MCF 10A (cell line): ENCODE measurements around the gene SLC39A8. TPM values are rescaled to one million over a fixed set of nuclear protein-coding genes. Genes with fewer than 3 reads are reported as not detected.

Experiments
- BruUV-seq: library from RNA; stranded (reverse); fragments of 400-500 nt; replicated peaks from 2 replicates; lab custom pipeline; 2021; lab: Mats Ljungman, UMichigan
- CTCF ChIA-PET: fragments of 300-600 bp; sonication (Branson Sonifier 250); formaldehyde crosslinking; extraction: SDS; loops from one replicate; lab custom pipeline; 2021; ENCODE audit warnings: antibody characterized with exemption, inconsistent platforms; lab: Yijun Ruan, JAX
- POLR2A ChIA-PET: fragments of 300-600, 350-650 bp; sonication (Branson Sonifier 250); formaldehyde crosslinking; extraction: SDS; loops from one replicate; lab custom pipeline; 2020; ENCODE audit warnings: antibody characterized with exemption, inconsistent platforms; lab: Yijun Ruan, JAX
- DNase-seq: peaks from one replicate; pipeline ENCODE4 v3.0.0-alpha.2; 2018; ENCODE audit not compliant: unreplicated experiment
- H3K27ac Mint-ChIP-seq: one replicate; pipeline ENCODE4 v1.8.0; 2022; ENCODE audit warnings: mild to moderate bottlenecking, low read depth, mixed read lengths; ENCODE audit not compliant: unreplicated experiment
- H3K27me3 Mint-ChIP-seq: one replicate; pipeline ENCODE4 v1.8.0; 2022; ENCODE audit warnings: mixed read lengths; ENCODE audit not compliant: insufficient read depth, unreplicated experiment
- H3K36me3 Mint-ChIP-seq: one replicate; pipeline ENCODE4 v1.8.0; 2022; ENCODE audit warnings: mild to moderate bottlenecking, moderate library complexity, mixed read lengths; ENCODE audit not compliant: insufficient read depth, unreplicated experiment
- H3K4me1 Mint-ChIP-seq: one replicate; pipeline ENCODE4 v1.8.0; 2022; ENCODE audit warnings: mixed read lengths; ENCODE audit not compliant: insufficient read depth, unreplicated experiment
- H3K4me3 Mint-ChIP-seq: one replicate; pipeline ENCODE4 v1.8.0; 2022; ENCODE audit warnings: mild to moderate bottlenecking, moderate library complexity, mixed read lengths; ENCODE audit not compliant: unreplicated experiment
- H3K9me3 Mint-ChIP-seq: one replicate; pipeline ENCODE4 v1.8.0; 2022; ENCODE audit warnings: mixed read lengths; ENCODE audit not compliant: unreplicated experiment
- intact Hi-C: fragments of 100-400 bp; cut with micrococcal nuclease; formaldehyde crosslinking; loops from 2 replicates; pipeline ENCODE4 v1.14.1; 2022
- total RNA-seq: library from RNA; stranded (reverse); gene quantifications from 2 replicates; pipeline ENCODE4 v1.2.3, GENCODE V29; 2022
- TF ChIP-seq, protein P1 (sequence below): fragments of 200-600 bp; IDR thresholded peaks from one replicate; pipeline ENCODE4 v1.8.0; 2022; ENCODE audit warnings: antibody characterized with exemption, mild to moderate bottlenecking; ENCODE audit not compliant: unreplicated experiment

Gene SLC39A8
- total RNA-seq, 1 experiment from 2014 or later, result 43.3 TPM

DNA sequence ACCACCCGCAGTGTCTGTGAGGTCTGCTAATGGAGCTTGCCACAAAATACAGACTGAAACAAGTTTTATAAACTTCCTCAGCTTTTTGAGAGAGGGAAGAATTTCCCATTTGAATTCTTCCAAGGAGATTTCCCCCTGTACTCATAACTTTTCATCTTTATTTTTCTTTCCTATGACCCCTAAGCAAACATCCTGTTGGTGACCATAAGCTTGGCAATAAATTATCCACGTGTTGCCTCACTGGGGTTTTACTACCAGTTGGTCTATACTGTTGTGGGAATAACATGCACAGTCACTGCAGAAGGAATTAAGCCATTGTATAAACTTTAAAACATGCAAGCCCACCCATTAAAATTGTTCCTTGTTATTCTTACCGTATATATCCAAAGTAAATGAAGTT lies 86.2 kb downstream of the SLC39A8 start:
- intact Hi-C loops, result no loop called here
- ChIA-PET POLR2A (no interaction called here), CTCF (interaction anchor here (0.7 to 0.8 kb wide), 2 partner anchors 10 to 1896 kb away, joined by 3 read pairs; no protein-coding TSS in a partner anchor)
- Mint-ChIP-seq H3K27ac (no peak overlapping the region), H3K36me3 (peaks cover 48% of the 10 kb centered on the region), H3K27me3 (no peaks in the 10 kb centered on the region), H3K4me1 (peaks cover 7% of the 10 kb centered on the region), H3K9me3 (no peaks in the 10 kb centered on the region), H3K4me3 (no peak overlapping the region)
- TF ChIP-seq, protein P1, sequence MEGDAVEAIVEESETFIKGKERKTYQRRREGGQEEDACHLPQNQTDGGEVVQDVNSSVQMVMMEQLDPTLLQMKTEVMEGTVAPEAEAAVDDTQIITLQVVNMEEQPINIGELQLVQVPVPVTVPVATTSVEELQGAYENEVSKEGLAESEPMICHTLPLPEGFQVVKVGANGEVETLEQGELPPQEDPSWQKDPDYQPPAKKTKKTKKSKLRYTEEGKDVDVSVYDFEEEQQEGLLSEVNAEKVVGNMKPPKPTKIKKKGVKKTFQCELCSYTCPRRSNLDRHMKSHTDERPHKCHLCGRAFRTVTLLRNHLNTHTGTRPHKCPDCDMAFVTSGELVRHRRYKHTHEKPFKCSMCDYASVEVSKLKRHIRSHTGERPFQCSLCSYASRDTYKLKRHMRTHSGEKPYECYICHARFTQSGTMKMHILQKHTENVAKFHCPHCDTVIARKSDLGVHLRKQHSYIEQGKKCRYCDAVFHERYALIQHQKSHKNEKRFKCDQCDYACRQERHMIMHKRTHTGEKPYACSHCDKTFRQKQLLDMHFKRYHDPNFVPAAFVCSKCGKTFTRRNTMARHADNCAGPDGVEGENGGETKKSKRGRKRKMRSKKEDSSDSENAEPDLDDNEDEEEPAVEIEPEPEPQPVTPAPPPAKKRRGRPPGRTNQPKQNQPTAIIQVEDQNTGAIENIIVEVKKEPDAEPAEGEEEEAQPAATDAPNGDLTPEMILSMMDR, result no peak
- no peak for DNase-seq
- BruUV-seq, result no TSS peak

DNA sequence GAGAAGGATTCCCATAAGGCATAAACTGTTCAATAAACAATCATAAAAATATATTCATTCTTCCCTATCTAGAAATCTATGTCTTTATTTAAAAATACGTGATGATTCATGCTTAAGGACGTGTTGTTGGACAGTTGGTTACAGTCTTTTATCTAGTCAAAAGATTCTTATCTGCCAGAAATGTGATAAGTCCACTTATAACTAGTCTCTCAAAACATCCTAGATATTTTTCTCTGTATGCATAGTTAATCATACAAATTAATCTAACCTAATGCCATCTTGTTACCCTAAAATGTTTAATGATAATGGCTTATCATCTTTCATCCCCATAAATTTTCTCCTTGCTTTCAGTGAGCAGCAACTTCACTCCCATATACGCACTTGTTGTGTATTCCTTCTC lies 89.0 kb downstream of the SLC39A8 start:
- no peaks in the 10 kb centered on the region for H3K9me3 Mint-ChIP-seq
- H3K27me3 Mint-ChIP-seq, result no peaks in the 10 kb centered on the region
- H3K27ac Mint-ChIP-seq, result no peak overlapping the region
- ChIA-PET CTCF (no interaction called here), POLR2A (interaction anchor here (1.5 kb wide), 1 partner anchor 9 kb away, joined by 4 read pairs; no protein-coding TSS in a partner anchor)
- intact Hi-C loops, result no loop called here
- H3K4me3 Mint-ChIP-seq, result no peak overlapping the region
- TF ChIP-seq, protein P1, result no peak
- no peak for DNase-seq
- peaks cover 23% of the 10 kb centered on the region for H3K36me3 Mint-ChIP-seq
- no TSS peak for BruUV-seq
- no peaks in the 10 kb centered on the region for H3K4me1 Mint-ChIP-seq

DNA sequence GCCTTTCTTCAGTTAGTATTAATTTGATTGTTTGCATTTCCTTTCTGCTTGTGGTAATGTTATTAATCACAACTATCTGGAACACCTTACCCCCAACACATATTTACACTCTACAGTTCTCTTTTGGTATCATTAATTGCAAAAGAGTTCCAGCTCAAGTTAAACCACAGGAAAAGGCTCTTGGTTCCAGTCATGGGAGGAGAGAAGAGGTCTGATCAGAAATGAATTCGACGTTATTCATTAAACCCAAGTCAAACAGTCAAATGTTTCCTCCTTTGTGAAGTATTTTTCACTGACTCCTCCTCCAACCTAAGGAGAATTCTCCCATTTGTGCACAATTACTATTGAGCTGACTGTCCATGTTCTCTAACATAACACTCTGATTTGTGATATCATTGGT lies 91.4 kb downstream of the SLC39A8 start:
- DNase-seq, result no peak
- Mint-ChIP-seq H3K36me3 (peaks cover 9% of the 10 kb centered on the region), H3K4me1 (no peaks in the 10 kb centered on the region), H3K9me3 (no peaks in the 10 kb centered on the region), H3K4me3 (no peak overlapping the region), H3K27ac (no peak overlapping the region), H3K27me3 (no peaks in the 10 kb centered on the region)
- TF ChIP-seq, protein P1, result no peak
- ChIA-PET CTCF (no interaction called here), POLR2A (no interaction called here)
- intact Hi-C loops, result no loop called here
- BruUV-seq, result no TSS peak

DNA sequence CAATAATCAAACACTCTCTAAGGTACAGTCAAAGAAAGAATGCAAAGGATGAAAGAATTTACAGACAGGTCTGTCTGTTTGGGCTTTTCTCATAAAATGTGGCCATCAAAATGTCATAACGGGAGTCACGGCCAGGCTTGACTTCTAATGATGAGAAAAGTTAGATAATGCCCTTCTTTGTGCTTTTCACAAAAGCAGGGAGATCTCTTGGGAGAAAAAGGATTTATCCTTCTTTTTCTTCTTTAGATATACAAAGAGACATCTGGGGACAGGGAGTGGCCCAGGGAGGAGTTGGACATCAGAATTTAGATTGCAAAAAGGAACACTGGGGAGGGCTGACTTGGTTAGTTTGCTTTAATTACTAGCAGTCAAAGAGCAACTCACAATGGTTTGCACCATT lies 93.1 kb downstream of the SLC39A8 start:
- intact Hi-C loops, result no loop called here
- TF ChIP-seq, protein P1, result no peak
- H3K4me1 Mint-ChIP-seq, result no peaks in the 10 kb centered on the region
- BruUV-seq, result no TSS peak
- H3K4me3 Mint-ChIP-seq, result no peak overlapping the region
- no peaks in the 10 kb centered on the region for H3K9me3 Mint-ChIP-seq
- H3K27ac Mint-ChIP-seq, result no peak overlapping the region
- peaks cover 7% of the 10 kb centered on the region for H3K36me3 Mint-ChIP-seq
- DNase-seq, result no peak
- ChIA-PET POLR2A (no interaction called here), CTCF (interaction anchor here (0.8 kb wide), 1 partner anchor 10 kb away, joined by 4 read pairs; no protein-coding TSS in a partner anchor)
- H3K27me3 Mint-ChIP-seq, result no peaks in the 10 kb centered on the region
